Measurements from ENCODE around the gene NUDT12.

NUDT12 gene

GRCh38 chr5:103562453-103563157 lies at the start of gene NUDT12:
TSS of gene NUDT12 (minus strand) at chr5:103562789. CDS start at chr5:103560248, 2,541 bp downstream.
- DNase-seq, result peak; percentile 94

- no peak for DNase-seq
These were observed 44.8 kb upstream of the NUDT12 start for GRCh38 chr5:103607346-103607745.

- DNase-seq, result no peak
These were observed 42.7 kb upstream of the NUDT12 start for GRCh38 chr5:103605277-103605676.

GRCh38 chr5:103602438-103602837 lies 39.8 kb upstream of the NUDT12 start:
- no peak for DNase-seq

GRCh38 chr5:103601314-103601713 lies 38.7 kb upstream of the NUDT12 start:
- DNase-seq, result no peak

GRCh38 chr5:103600086-103600485 lies 37.5 kb upstream of the NUDT12 start:
- DNase-seq, result no peak

GRCh38 chr5:103598997-103599566 lies 36.5 kb upstream of the NUDT12 start:
- DNase-seq, result no peak

- no peak for DNase-seq
These were observed 27.6 kb upstream of the NUDT12 start for GRCh38 chr5:103590221-103590620.

GRCh38 chr5:103589776-103590175 lies 27.2 kb upstream of the NUDT12 start:
- DNase-seq, result no peak

- DNase-seq, result no peak
These were observed 26.8 kb upstream of the NUDT12 start for GRCh38 chr5:103589357-103589756.

GRCh38 chr5:103587185-103587748 lies 24.7 kb upstream of the NUDT12 start:
- DNase-seq, result no peak

- DNase-seq, result peak; percentile 25
These were observed 19.8 kb upstream of the NUDT12 start for GRCh38 chr5:103582364-103582763.

- DNase-seq, result no peak
These were observed 10.8 kb upstream of the NUDT12 start for GRCh38 chr5:103573411-103573810.

GRCh38 chr5:103572454-103572853 lies 9.9 kb upstream of the NUDT12 start:
- no peak for DNase-seq

GRCh38 chr5:103571730-103572129 lies 9.1 kb upstream of the NUDT12 start:
- no peak for DNase-seq

GRCh38 chr5:103569313-103570060 lies 6.9 kb upstream of the NUDT12 start:
- DNase-seq, result no peak

GRCh38 chr5:103565719-103566118 lies 3.1 kb upstream of the NUDT12 start:
- no peak for DNase-seq

GRCh38 chr5:103561685-103562452 lies 720 bp downstream of the NUDT12 start:
- no peak for DNase-seq

- DNase-seq, result no peak
These were observed 1.8 kb downstream of the NUDT12 start for GRCh38 chr5:103560826-103561225.

- no peak for DNase-seq
These were observed 15.7 kb downstream of the NUDT12 start for GRCh38 chr5:103546858-103547257.

GRCh38 chr5:103542441-103542840 lies 20.1 kb downstream of the NUDT12 start:
- no peak for DNase-seq

GRCh38 chr5:103541569-103541968 lies 21.0 kb downstream of the NUDT12 start:
- DNase-seq, result no peak

GRCh38 chr5:103541114-103541513 lies 21.5 kb downstream of the NUDT12 start:
- no peak for DNase-seq

All from femur (tissue), 1 donor.